ENCODE results near the gene PRKD1. TPM values are rescaled to one million over a fixed set of nuclear protein-coding genes. Genes with fewer than 3 reads are reported as not detected.

Gene PRKD1
- total RNA-seq, 4 donors from 2014 or later = 3.5 to 6.4 (median 4.4) TPM

DNA sequence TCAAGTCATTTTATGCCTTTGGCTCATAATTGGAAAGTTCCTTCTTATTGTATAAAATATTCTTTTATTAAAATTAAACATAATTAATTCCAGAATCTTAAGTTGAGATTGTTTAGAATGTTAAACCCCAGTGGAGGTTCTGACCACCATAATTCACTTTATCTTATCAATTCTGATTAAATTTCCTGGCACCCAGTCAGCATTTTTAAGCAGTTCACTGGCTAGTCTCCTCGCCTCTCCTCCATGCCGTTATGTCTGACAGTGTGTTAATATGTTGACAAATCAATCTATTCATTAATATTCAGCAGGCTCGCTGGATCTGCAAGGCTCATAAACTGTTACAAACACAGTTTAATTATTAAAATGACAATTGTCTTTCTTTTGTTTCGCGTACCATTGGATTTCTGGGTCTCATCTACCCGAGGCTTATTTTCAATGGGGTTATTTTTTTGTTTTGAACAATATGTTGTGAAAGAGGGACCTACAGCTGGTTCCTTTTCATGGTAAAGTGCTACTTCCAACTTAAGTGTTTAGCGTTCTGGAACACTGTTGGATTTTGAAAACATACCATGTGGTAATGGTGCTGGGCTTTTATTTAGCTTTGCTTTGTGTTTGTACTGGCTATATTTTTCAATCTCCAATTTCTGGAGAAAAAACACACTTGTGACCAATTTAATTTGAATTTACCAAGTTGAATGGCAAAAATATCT is 339.7 kb downstream of the PRKD1 start:
- 83 to 84% methylated on average over 7 of the region's 7 CpGs for WGBS, 2 donors (ENCODE audit: low coverage in 1 of 2)

DNA sequence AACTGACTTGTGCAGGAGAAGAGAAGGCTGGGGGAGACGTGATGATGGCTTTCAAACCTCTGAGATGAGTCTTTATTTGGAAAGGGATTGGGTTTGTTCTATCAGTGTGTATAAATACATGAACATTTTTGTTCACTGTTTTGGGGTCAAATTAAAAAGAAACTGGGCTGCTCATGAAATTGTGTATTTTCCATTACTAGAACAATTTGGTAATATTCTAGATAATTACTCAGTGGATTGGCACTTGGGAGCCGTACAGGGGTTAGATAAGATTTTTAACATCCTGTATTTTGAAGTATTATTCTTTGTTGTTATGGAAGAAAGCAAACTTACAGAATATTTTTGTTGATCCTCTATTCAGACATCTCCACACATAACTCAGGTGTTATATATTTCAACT is 340.6 kb downstream of the PRKD1 start:
- no peak overlapping the region for H3K27ac ChIP-seq
- H3K4me1 ChIP-seq = no peaks in the 10 kb centered on the region
- WGBS, 2 donors (ENCODE audit: low coverage in 1 of 2) = 72 to 83% methylated on average over 2 of the region's 2 CpGs
- H3K9me3 ChIP-seq = no peaks in the 10 kb centered on the region
- in situ Hi-C loops (cut with MboI; ENCODE audit: low pct_ligation_motif_present in 1 of 4, low pct_unique_long_range_greater_than_20kb in 1 of 4, low sequenced_read_pairs in 3 of 4) = no loop called here
- H3K4me3 ChIP-seq = no peak overlapping the region
- DNase-seq = no peak
- no peak for TF ChIP-seq POLR2AphosphoS5 (IDR thresholded peaks at IDR 0.05)
- no peak for TF ChIP-seq EP300 (IDR thresholded peaks at IDR 0.05; ENCODE audit: low read depth)
- TF ChIP-seq, protein P1, sequence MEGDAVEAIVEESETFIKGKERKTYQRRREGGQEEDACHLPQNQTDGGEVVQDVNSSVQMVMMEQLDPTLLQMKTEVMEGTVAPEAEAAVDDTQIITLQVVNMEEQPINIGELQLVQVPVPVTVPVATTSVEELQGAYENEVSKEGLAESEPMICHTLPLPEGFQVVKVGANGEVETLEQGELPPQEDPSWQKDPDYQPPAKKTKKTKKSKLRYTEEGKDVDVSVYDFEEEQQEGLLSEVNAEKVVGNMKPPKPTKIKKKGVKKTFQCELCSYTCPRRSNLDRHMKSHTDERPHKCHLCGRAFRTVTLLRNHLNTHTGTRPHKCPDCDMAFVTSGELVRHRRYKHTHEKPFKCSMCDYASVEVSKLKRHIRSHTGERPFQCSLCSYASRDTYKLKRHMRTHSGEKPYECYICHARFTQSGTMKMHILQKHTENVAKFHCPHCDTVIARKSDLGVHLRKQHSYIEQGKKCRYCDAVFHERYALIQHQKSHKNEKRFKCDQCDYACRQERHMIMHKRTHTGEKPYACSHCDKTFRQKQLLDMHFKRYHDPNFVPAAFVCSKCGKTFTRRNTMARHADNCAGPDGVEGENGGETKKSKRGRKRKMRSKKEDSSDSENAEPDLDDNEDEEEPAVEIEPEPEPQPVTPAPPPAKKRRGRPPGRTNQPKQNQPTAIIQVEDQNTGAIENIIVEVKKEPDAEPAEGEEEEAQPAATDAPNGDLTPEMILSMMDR (IDR thresholded peaks at IDR 0.05) = no peak
- TF ChIP-seq POLR2A (IDR thresholded peaks at IDR 0.05) = no peak
- no peaks in the 10 kb centered on the region for H3K27me3 ChIP-seq
- H3K36me3 ChIP-seq = no peaks in the 10 kb centered on the region
- intact Hi-C loops (cut with DNase I; ENCODE audit: low total_unique reads) = no loop called here

More for the DNA sequence above, 339.7 kb downstream of the PRKD1 start:
- TF ChIP-seq EP300 (IDR thresholded peaks at IDR 0.05; ENCODE audit: low read depth) (no peak), POLR2AphosphoS5 (IDR thresholded peaks at IDR 0.05) (no peak), POLR2A (IDR thresholded peaks at IDR 0.05) (no peak)
- TF ChIP-seq, protein P1 (IDR thresholded peaks at IDR 0.05) = no peak
- no peaks in the 10 kb centered on the region for H3K36me3 ChIP-seq
- no peak overlapping the region for H3K27ac ChIP-seq
- DNase-seq = no peak
- H3K9me3 ChIP-seq = no peaks in the 10 kb centered on the region
- H3K4me3 ChIP-seq = no peak overlapping the region
- no peaks in the 10 kb centered on the region for H3K4me1 ChIP-seq
- intact Hi-C loops (cut with DNase I; ENCODE audit: low total_unique reads) (no loop called here), in situ Hi-C loops (cut with MboI; ENCODE audit: low pct_ligation_motif_present in 1 of 4, low pct_unique_long_range_greater_than_20kb in 1 of 4, low sequenced_read_pairs in 3 of 4) (no loop called here)
- no peaks in the 10 kb centered on the region for H3K27me3 ChIP-seq

DNA sequence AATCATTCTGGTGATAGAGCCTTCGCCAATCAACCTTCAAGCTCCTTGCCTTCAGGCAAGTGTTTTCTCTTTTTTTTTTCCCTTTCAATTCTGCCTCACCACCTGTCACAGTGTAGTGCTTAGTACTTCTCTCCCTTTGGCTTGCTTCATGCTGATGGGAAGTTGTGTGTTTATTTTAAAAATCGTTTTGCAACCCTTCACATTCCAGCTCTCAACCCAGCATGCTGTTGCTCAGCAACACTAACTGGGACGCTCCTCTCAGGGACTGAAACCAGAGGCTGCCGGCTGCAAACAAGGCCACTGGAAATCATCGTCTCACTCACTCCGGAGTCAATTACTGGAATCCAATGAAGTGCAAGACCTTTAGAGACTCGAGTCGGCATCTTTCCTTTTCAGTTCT is 342.7 kb downstream of the PRKD1 start:
- Histone ChIP-seq H3K36me3 (no peaks in the 10 kb centered on the region), H3K27ac (peak overlapping the region in 1 of 4 donors; percentile 36), H3K4me3 (no peak overlapping the region), H3K4me1 (no peaks in the 10 kb centered on the region), H3K27me3 (no peaks in the 10 kb centered on the region), H3K9me3 (no peaks in the 10 kb centered on the region)
- WGBS, 2 donors (ENCODE audit: low coverage in 1 of 2) = 28 to 37% methylated on average over 8 of the region's 8 CpGs
- intact Hi-C loops (cut with DNase I; ENCODE audit: low total_unique reads) (no loop called here), in situ Hi-C loops (cut with MboI; ENCODE audit: low pct_ligation_motif_present in 1 of 4, low pct_unique_long_range_greater_than_20kb in 1 of 4, low sequenced_read_pairs in 3 of 4) (no loop called here)
- DNase-seq = peak; percentile 8
- TF ChIP-seq POLR2A (IDR thresholded peaks at IDR 0.05) = no peak
- peak in 1 of 3 donors; percentile 22 for TF ChIP-seq POLR2AphosphoS5 (IDR thresholded peaks at IDR 0.05)

DNA sequence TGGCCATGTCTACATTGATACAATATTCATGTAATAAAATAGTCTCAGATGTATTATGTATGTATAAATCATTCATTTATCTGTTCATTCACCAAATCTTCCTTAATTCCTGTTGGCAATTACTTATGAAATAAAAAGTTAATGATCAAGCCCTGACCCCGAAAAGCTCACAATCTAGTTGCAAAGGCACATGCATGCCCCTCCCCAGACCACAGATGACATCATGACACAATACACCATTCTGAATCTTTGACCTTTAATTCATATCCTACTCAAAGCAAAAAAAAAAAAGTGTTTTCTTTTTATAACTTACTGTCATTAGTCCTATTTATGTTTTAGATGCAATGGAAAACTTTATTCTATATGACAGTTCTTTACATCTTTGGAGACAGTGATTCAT is 346.9 kb downstream of the PRKD1 start:
- H3K27ac ChIP-seq = no peak overlapping the region
- no peaks in the 10 kb centered on the region for H3K36me3 ChIP-seq
- intact Hi-C loops (cut with DNase I; ENCODE audit: low total_unique reads) = no loop called here
- DNase-seq = no peak
- no peaks in the 10 kb centered on the region for H3K4me1 ChIP-seq
- H3K27me3 ChIP-seq = no peaks in the 10 kb centered on the region
- no peaks in the 10 kb centered on the region for H3K9me3 ChIP-seq
- TF ChIP-seq EP300 (IDR thresholded peaks at IDR 0.05; ENCODE audit: low read depth) (no peak), POLR2AphosphoS5 (IDR thresholded peaks at IDR 0.05) (no peak), POLR2A (IDR thresholded peaks at IDR 0.05) (no peak)
- TF ChIP-seq, protein P1 (IDR thresholded peaks at IDR 0.05) = no peak
- WGBS, 2 donors (ENCODE audit: low coverage in 1 of 2) = 75 to 76% methylated on average over 1 of the region's 1 CpG
- H3K4me3 ChIP-seq = no peak overlapping the region
- in situ Hi-C loops (cut with MboI; ENCODE audit: low pct_ligation_motif_present in 1 of 4, low pct_unique_long_range_greater_than_20kb in 1 of 4, low sequenced_read_pairs in 3 of 4) = no loop called here

DNA sequence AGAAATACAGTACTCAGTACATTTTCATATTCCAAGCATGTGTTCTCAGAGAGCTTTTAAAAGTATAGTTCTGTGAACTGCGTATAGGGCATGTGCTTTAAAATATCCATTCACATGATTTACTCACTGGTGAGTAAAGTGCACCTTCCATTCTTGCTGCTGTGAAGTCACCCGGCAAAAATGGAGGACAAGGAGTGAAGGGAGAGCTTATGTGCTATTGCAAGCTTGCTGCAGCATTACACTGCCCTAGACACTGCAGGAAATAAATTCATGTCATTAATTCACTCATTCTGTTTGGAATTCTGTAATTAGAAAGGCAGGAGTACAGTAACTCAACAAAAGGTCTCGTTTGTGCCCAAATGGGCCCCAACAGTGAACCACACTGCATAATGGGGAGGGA is 347.8 kb downstream of the PRKD1 start:
- no peak for DNase-seq
- H3K36me3 ChIP-seq = no peaks in the 10 kb centered on the region
- no peaks in the 10 kb centered on the region for H3K27me3 ChIP-seq
- no peak overlapping the region for H3K4me3 ChIP-seq
- H3K9me3 ChIP-seq = no peaks in the 10 kb centered on the region
- in situ Hi-C loops (cut with MboI; ENCODE audit: low pct_ligation_motif_present in 1 of 4, low pct_unique_long_range_greater_than_20kb in 1 of 4, low sequenced_read_pairs in 3 of 4) = no loop called here
- WGBS, 2 donors (ENCODE audit: low coverage in 1 of 2) = 87 to 100% methylated on average over 3 of the region's 3 CpGs
- no peak overlapping the region for H3K27ac ChIP-seq
- intact Hi-C loops (cut with DNase I; ENCODE audit: low total_unique reads) = no loop called here
- no peaks in the 10 kb centered on the region for H3K4me1 ChIP-seq
- TF ChIP-seq POLR2AphosphoS5 (IDR thresholded peaks at IDR 0.05) = no peak
- no peak for TF ChIP-seq EP300 (IDR thresholded peaks at IDR 0.05; ENCODE audit: low read depth)
- TF ChIP-seq, protein P1 (IDR thresholded peaks at IDR 0.05) = no peak
- no peak for TF ChIP-seq POLR2A (IDR thresholded peaks at IDR 0.05)
